Ascending aorta (tissue), 2 donors: Measurements from ENCODE around the gene KRTDAP. TPM values are rescaled to one million over a fixed set of nuclear protein-coding genes. Genes with fewer than 3 reads are reported as not detected.

Experiments used
- DNase-seq, 2 donors: peaks; one replicate each; pipeline ENCODE4 v3.0.0-alpha.2; 2019; ENCODE audit warnings: low spot score in 2 of 2
- H3K27ac ChIP-seq, 2 donors: fragments of 200-600 bp; sonication (generic); one replicate each; pipeline ENCODE4 v1.5.1; 2016 to 2017; ENCODE audit warnings: mild to moderate bottlenecking in 1 of 2
- H3K27me3 ChIP-seq: fragments of 200-600 bp; sonication (generic); one replicate; pipeline ENCODE4 v1.5.1; 2017
- H3K36me3 ChIP-seq, 2 donors: fragments of 200-600 bp; sonication (generic); one replicate each; pipeline ENCODE4 v1.5.1; 2016
- H3K4me1 ChIP-seq, 2 donors: fragments of 200-600 bp; sonication (generic); one replicate each; pipeline ENCODE4 v1.5.1; 2016 to 2017; ENCODE audit warnings: mild to moderate bottlenecking in 1 of 2
- H3K4me3 ChIP-seq, 2 donors: fragments of 200-600 bp; sonication (generic); one replicate each; pipeline ENCODE4 v1.5.1; 2016 to 2017; ENCODE audit warnings: mild to moderate bottlenecking in 1 of 2
- H3K9me3 ChIP-seq, 2 donors: fragments of 200-600 bp; sonication (generic); one replicate each; pipeline ENCODE4 v1.5.1; 2016
- CTCF ChIP-seq, 3 experiments: fragments of 200-600 bp in 2 of 3; fragments of 450-650 bp in 1 of 3; sonication (generic) in 2 of 3; IDR thresholded peaks; one replicate each; pipeline ENCODE4 v1.5.1; 2016 to 2019; ENCODE audit warnings: antibody characterized with exemption in 3 of 3, mild to moderate bottlenecking in 1 of 3, moderate library complexity in 1 of 3
- intact Hi-C: fragments of 100-400 bp; cut with DNase I; formaldehyde crosslinking; loops from one replicate; pipeline ENCODE4 v1.15.1; 2023
- total RNA-seq: library from RNA; depleted of rRNA; stranded (reverse); fragments of >200 nt; gene quantifications from one replicate; pipeline ENCODE4 v1.1.0, GENCODE V29; 2016

The KRTDAP gene
- total RNA-seq, 1 donor from 2014 or later: not detected

- Histone ChIP-seq H3K4me3 (no peak overlapping the region), H3K27me3 (no peaks in the 10 kb centered on the region), H3K4me1 (peaks cover 0 to 4% of the 10 kb centered on the region in 2 donors), H3K27ac (no peak overlapping the region), H3K36me3 (no peaks in the 10 kb centered on the region), H3K9me3 (no peaks in the 10 kb centered on the region)
- TF ChIP-seq CTCF (IDR thresholded peaks at IDR 0.05): no peak
- intact Hi-C loops: no loop called here
- DNase-seq: no peak
Observed at GRCh38 chr19:35438096-35438495, 52.2 kb downstream of the KRTDAP start.

- H3K4me1 ChIP-seq: peaks cover 0 to 4% of the 10 kb centered on the region in 2 donors
- H3K4me3 ChIP-seq: no peak overlapping the region
- DNase-seq: no peak
- no peaks in the 10 kb centered on the region for H3K36me3 ChIP-seq
- intact Hi-C loops: no loop called here
- no peaks in the 10 kb centered on the region for H3K27me3 ChIP-seq
- TF ChIP-seq CTCF (IDR thresholded peaks at IDR 0.05): no peak
- H3K9me3 ChIP-seq: no peaks in the 10 kb centered on the region
- H3K27ac ChIP-seq: no peak overlapping the region
Observed at GRCh38 chr19:35437406-35437951, 52.8 kb downstream of the KRTDAP start.

Other genes starting within 250 kb of the KRTDAP start
- gene LSR, start 241.5 kb downstream of the KRTDAP start, total RNA-seq: 79.4 TPM
- 116 TPM for gene USF2, start 221.5 kb downstream of the KRTDAP start, total RNA-seq
- not detected for gene HAMP, start 207.9 kb downstream of the KRTDAP start, total RNA-seq
- not detected for gene MAG, start 198.3 kb downstream of the KRTDAP start, total RNA-seq
- gene CD22, start 161.3 kb downstream of the KRTDAP start, total RNA-seq: 0.75 TPM
- not detected for gene FFAR1, start 142.6 kb downstream of the KRTDAP start, total RNA-seq
- gene FFAR3, start 132.0 kb downstream of the KRTDAP start, total RNA-seq: not detected
- not detected for gene GPR42, start 119.4 kb downstream of the KRTDAP start, total RNA-seq
- gene FFAR2, start 42.2 kb downstream of the KRTDAP start, total RNA-seq: not detected
- 1.7 TPM for gene DMKN, start 23.2 kb upstream of the KRTDAP start, total RNA-seq
- not detected for gene SBSN, start 37.8 kb upstream of the KRTDAP start, total RNA-seq
- gene GAPDHS, start 43.0 kb upstream of the KRTDAP start, total RNA-seq: not detected
- gene TMEM147, start 55.2 kb upstream of the KRTDAP start, total RNA-seq: 99.7 TPM
- not detected for gene ATP4A, start 73.2 kb upstream of the KRTDAP start, total RNA-seq
- not detected for gene PMIS2, start 95.7 kb upstream of the KRTDAP start, total RNA-seq
- gene HAUS5, start 122.3 kb upstream of the KRTDAP start, total RNA-seq: 1.9 TPM
- gene RBM42, start 138.6 kb upstream of the KRTDAP start, total RNA-seq: 69.0 TPM
- 4.8 TPM for gene ETV2, start 151.3 kb upstream of the KRTDAP start, total RNA-seq
- gene COX6B1, start 157.9 kb upstream of the KRTDAP start, total RNA-seq: 301 TPM
- not detected for gene UPK1A, start 176.1 kb upstream of the KRTDAP start, total RNA-seq
- gene ZBTB32, start 214.1 kb upstream of the KRTDAP start, total RNA-seq: not detected
- 25.5 TPM for gene KMT2B, start 227.5 kb upstream of the KRTDAP start, total RNA-seq